Upper lobe of left lung (tissue), 4 donors: ENCODE measurements around the gene ZNF282.

Source experiments
- POLR2A ChIP-seq, 4 donors: fragments of 450-650 bp; IDR thresholded peaks; one replicate each; pipeline ENCODE4 v1.5.1; 2016 to 2017; ENCODE audit warnings: antibody characterized with exemption in 4 of 4, mild to moderate bottlenecking in 2 of 4
- POLR2AphosphoS5 ChIP-seq, 2 donors: sonication (generic); formaldehyde crosslinking; IDR thresholded peaks; one replicate each; pipeline ENCODE4 v1.5.1; 2017; ENCODE audit warnings: antibody characterized with exemption in 2 of 2
- TF ChIP-seq, protein P1 (sequence below), 6 experiments: fragments of 450-650 bp in 4 of 6; fragments of 200-600 bp in 2 of 6; sonication (generic) in 2 of 6; IDR thresholded peaks; one replicate each; pipeline ENCODE4 v1.5.1; 2016 to 2019; ENCODE audit warnings: antibody characterized with exemption in 6 of 6

DNA sequence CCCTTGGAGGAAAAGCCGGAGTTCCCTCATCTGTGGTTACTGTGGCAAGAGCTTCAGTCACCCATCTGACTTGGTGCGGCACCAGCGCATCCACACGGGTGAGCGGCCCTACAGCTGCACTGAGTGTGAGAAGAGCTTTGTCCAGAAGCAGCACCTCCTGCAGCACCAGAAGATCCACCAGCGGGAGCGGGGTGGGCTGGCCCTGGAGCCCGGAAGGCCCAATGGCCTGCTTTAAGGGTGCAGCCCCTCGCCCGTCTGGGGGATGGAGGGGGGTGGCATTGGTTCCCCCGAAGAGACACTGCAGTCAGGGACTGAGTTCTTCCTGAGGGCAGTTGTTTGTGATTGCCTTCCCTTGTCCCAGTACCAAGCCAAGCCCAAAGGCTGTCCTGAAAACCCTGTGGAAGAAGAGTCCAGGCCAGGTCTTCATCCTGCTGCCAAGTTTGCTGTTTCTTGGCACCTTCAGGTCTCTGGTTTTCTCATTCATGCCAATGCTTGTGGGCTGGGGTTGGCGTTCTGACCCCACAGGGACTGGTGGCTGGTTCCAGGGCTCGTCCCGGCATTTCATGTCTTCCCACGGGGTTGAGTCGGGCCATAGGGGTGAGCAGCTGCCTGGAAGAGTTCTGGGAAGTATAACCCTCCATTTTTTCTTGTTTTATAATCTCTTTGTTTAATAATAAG, 59.0 kb downstream of the ZNF282 start:
- TF ChIP-seq, protein P1, sequence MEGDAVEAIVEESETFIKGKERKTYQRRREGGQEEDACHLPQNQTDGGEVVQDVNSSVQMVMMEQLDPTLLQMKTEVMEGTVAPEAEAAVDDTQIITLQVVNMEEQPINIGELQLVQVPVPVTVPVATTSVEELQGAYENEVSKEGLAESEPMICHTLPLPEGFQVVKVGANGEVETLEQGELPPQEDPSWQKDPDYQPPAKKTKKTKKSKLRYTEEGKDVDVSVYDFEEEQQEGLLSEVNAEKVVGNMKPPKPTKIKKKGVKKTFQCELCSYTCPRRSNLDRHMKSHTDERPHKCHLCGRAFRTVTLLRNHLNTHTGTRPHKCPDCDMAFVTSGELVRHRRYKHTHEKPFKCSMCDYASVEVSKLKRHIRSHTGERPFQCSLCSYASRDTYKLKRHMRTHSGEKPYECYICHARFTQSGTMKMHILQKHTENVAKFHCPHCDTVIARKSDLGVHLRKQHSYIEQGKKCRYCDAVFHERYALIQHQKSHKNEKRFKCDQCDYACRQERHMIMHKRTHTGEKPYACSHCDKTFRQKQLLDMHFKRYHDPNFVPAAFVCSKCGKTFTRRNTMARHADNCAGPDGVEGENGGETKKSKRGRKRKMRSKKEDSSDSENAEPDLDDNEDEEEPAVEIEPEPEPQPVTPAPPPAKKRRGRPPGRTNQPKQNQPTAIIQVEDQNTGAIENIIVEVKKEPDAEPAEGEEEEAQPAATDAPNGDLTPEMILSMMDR (IDR thresholded peaks at IDR 0.05), result no peak
- TF ChIP-seq POLR2A (IDR thresholded peaks at IDR 0.05) (no peak), POLR2AphosphoS5 (IDR thresholded peaks at IDR 0.05) (no peak)
